Trophoblast cell (in vitro differentiated cells and primary cell): ENCODE results near the gene INCA1.

Experiments used
- DNase-seq, 2 donors: peaks; one replicate each; pipeline ENCODE4 v3.0.0-alpha.2; 2016
- H2AFZ ChIP-seq: 2 replicates; pipeline ENCODE4 v1.6.1; 2013; ENCODE audit warnings: low read length, moderate library complexity, mild to moderate bottlenecking; ENCODE audit not compliant: insufficient read depth, poor library complexity
- H2AK5ac ChIP-seq: 2 replicates; pipeline ENCODE4 v1.6.1; 2013; ENCODE audit warnings: mild to moderate bottlenecking, low read length
- H2BK120ac ChIP-seq: 2 replicates; pipeline ENCODE4 v1.6.1; 2013; ENCODE audit warnings: low read length, mild to moderate bottlenecking, moderate library complexity; ENCODE audit not compliant: insufficient read depth, poor library complexity
- H2BK12ac ChIP-seq: 2 replicates; pipeline ENCODE4 v1.6.1; 2013; ENCODE audit warnings: mild to moderate bottlenecking, low read length, moderate library complexity
- H2BK5ac ChIP-seq: 2 replicates; pipeline ENCODE4 v1.6.1; 2013; ENCODE audit warnings: low read length, low read depth, moderate library complexity, mild to moderate bottlenecking; ENCODE audit not compliant: poor library complexity
- H3K14ac ChIP-seq: 2 replicates; pipeline ENCODE4 v1.6.1; 2013; ENCODE audit warnings: mild to moderate bottlenecking, low read length
- H3K18ac ChIP-seq: 2 replicates; pipeline ENCODE4 v1.6.1; 2013; ENCODE audit warnings: mild to moderate bottlenecking, low read length
- H3K23ac ChIP-seq: 2 replicates; pipeline ENCODE4 v1.6.1; 2013; ENCODE audit warnings: low read length
- H3K27ac ChIP-seq: 2 replicates; pipeline ENCODE4 v1.5.1; 2013; ENCODE audit warnings: low read depth, mild to moderate bottlenecking, inconsistent platforms, low read length, moderate library complexity
- H3K27me3 ChIP-seq: 2 replicates; pipeline ENCODE4 v1.6.1; 2013; ENCODE audit warnings: inconsistent platforms, mild to moderate bottlenecking, low read length, moderate library complexity; ENCODE audit not compliant: insufficient read depth
- H3K36me3 ChIP-seq, 2 experiments: 1 replicate in 1 of 2; 2 replicates in 1 of 2; pipeline ENCODE4 v1.6.1; 2013; ENCODE audit warnings: low read length in 2 of 2, mild to moderate bottlenecking in 2 of 2, moderate library complexity in 1 of 2; ENCODE audit not compliant: insufficient read depth in 2 of 2, control insufficient read depth in 1 of 2
- H3K4ac ChIP-seq: 2 replicates; pipeline ENCODE4 v1.6.1; 2013; ENCODE audit warnings: low read depth, mild to moderate bottlenecking, low read length, moderate library complexity
- H3K4me1 ChIP-seq, 2 experiments: 1 replicate in 1 of 2; 2 replicates in 1 of 2; pipeline ENCODE4 v1.6.1; 2013; ENCODE audit warnings: low read length in 2 of 2, mild to moderate bottlenecking in 2 of 2, moderate library complexity in 1 of 2; ENCODE audit not compliant: insufficient read depth in 2 of 2, control insufficient read depth in 1 of 2
- H3K4me2 ChIP-seq: 2 replicates; pipeline ENCODE4 v1.6.1; 2013; ENCODE audit warnings: inconsistent platforms, mild to moderate bottlenecking, low read length, moderate library complexity
- H3K4me3 ChIP-seq: 2 replicates; pipeline ENCODE4 v1.5.1; 2013; ENCODE audit warnings: mild to moderate bottlenecking, low read depth, low read length, inconsistent platforms
- H3K79me1 ChIP-seq: one replicate; pipeline ENCODE4 v1.6.1; 2013; ENCODE audit warnings: low read length
- H3K79me2 ChIP-seq: 2 replicates; pipeline ENCODE4 v1.6.1; 2013; ENCODE audit warnings: low read length, mild to moderate bottlenecking; ENCODE audit not compliant: control insufficient read depth, insufficient read depth, poor library complexity
- H3K9ac ChIP-seq: 2 replicates; pipeline ENCODE4 v1.6.1; 2013; ENCODE audit warnings: mild to moderate bottlenecking, low read length
- H3K9me3 ChIP-seq: 2 replicates; pipeline ENCODE4 v1.6.1; 2013; ENCODE audit warnings: low read depth, mild to moderate bottlenecking, control low read depth, inconsistent platforms, low read length; ENCODE audit not compliant: insufficient read depth
- H4K12ac ChIP-seq: 2 replicates; pipeline ENCODE4 v1.6.1; 2013; ENCODE audit warnings: low read depth, mild to moderate bottlenecking, low read length, moderate library complexity
- H4K8ac ChIP-seq: 2 replicates; pipeline ENCODE4 v1.6.1; 2013; ENCODE audit warnings: low read depth, mild to moderate bottlenecking, low read length, moderate library complexity
- H4K91ac ChIP-seq: one replicate; pipeline ENCODE4 v1.6.1; 2013; ENCODE audit warnings: low read depth, mild to moderate bottlenecking, low read length, moderate library complexity
- WGBS: extraction: QIAGEN DNeasy Blood & Tissue Kit; methylation state at CpG from one replicate; pipeline ENCODE4 v1.1.7; 2013; ENCODE audit warnings: missing lambda C conversion rate; ENCODE audit not compliant: insufficient read length, insufficient coverage; ENCODE audit errors: extremely low coverage; 5-methylcytosine and 5-hydroxymethylcytosine counted together

The INCA1 gene

DNA sequence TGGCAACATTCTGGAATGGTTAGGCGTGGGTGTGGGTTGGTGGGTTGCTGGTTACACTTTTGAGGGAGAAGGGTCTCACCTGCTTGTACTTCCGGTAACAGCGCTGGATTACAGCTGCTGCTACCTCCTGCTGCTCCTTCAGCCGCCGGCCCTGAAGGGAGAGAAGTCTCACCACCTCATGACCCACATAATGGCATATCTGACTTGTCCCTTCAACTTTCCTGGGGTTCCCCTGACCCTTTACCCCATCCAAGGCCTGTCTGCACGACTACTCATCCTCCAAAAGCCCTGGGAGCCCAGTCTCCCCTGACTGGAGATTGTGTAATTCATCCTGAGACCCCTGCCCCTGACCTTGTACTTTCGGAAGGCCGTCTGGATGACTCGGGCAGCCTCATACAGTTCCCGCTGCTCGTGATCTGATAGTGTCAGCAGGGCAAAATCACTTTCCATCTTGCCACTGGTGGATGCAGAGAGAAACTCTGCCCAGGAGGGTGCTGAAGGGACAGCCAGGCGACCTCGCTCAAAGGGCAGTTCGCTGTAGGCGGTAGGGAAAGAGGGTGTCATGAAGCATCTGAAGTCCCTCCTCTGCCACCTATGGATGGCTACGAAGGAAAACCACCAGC is 27.7 kb downstream of the INCA1 start:
- Histone ChIP-seq H3K14ac (peak overlapping the region; percentile 8), H3K4me1 (peaks cover 15 to 20% of the 10 kb centered on the region in 2 experiments), H3K27ac (peak overlapping the region; percentile 96), H4K12ac (peak overlapping the region; percentile 10), H3K4me2 (peak overlapping the region; percentile 67), H4K91ac (peak overlapping the region; percentile 67), H3K18ac (peak overlapping the region; percentile 15), H2BK120ac (no peak overlapping the region), H3K79me1 (peaks cover 27% of the 10 kb centered on the region), H3K9me3 (no peaks in the 10 kb centered on the region), H3K23ac (no peak overlapping the region), H2BK5ac (no peak overlapping the region), H2AK5ac (no peak overlapping the region), H2BK12ac (no peak overlapping the region), H3K79me2 (peaks cover 19% of the 10 kb centered on the region), H3K4me3 (no peak overlapping the region), H3K9ac (no peak overlapping the region), H3K36me3 (peaks cover 23 to 29% of the 10 kb centered on the region in 2 experiments), H3K27me3 (no peaks in the 10 kb centered on the region), H4K8ac (no peak overlapping the region), H3K4ac (peak overlapping the region; percentile 39), H2AFZ (no peak overlapping the region)
- no CpG with 5 or more reads among the region's 16 CpGs for WGBS
- DNase-seq: no peak

DNA sequence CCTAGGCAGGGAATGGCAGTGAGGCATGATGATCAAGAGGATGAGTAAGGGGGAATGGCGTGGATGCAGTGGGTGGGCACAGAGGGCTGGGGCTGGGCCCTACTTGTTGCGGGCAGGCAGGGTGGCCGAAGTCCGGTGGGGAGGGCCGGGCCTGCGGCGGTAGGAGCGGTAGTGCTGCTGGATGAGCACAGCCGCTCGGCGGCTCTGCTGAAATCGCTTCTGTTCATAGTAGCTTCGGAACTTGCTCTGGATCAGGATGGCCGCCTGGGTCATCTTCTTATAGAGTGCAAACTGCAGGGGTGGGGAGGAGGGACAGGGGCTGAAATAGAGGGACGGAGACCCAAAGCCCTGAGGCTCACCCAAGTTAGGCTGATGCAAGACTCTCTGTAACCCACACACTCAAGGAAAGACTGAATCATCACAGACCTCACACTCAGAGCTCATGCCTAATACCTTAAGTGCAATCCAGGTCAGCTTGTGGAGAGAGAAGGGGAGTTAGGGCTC is 28.2 kb downstream of the INCA1 start:
- Histone ChIP-seq H2BK120ac (peak overlapping the region; percentile 55), H2BK5ac (peak overlapping the region; percentile 86), H2BK12ac (peak overlapping the region; percentile 13), H3K27ac (peak overlapping the region; percentile 96), H3K79me1 (peaks cover 27% of the 10 kb centered on the region), H3K18ac (peak overlapping the region; percentile 90), H3K4me3 (peak overlapping the region; percentile 79), H3K36me3 (peaks cover 23 to 28% of the 10 kb centered on the region in 2 experiments), H3K27me3 (no peaks in the 10 kb centered on the region), H3K23ac (no peak overlapping the region), H3K9ac (peak overlapping the region; percentile 87), H3K4ac (peak overlapping the region; percentile 88), H3K14ac (peak overlapping the region; percentile 92), H4K91ac (peak overlapping the region; percentile 94), H3K4me2 (peak overlapping the region; percentile 67), H3K4me1 (peaks cover 15 to 20% of the 10 kb centered on the region in 2 experiments), H3K9me3 (no peaks in the 10 kb centered on the region), H4K12ac (peak overlapping the region; percentile 85), H2AK5ac (peak overlapping the region; percentile 94), H3K79me2 (peaks cover 19% of the 10 kb centered on the region), H4K8ac (peak overlapping the region; percentile 85), H2AFZ (peak overlapping the region; percentile 57)
- DNase-seq: peak; percentile 56 to 81
- WGBS: no CpG with 5 or more reads among the region's 15 CpGs

DNA sequence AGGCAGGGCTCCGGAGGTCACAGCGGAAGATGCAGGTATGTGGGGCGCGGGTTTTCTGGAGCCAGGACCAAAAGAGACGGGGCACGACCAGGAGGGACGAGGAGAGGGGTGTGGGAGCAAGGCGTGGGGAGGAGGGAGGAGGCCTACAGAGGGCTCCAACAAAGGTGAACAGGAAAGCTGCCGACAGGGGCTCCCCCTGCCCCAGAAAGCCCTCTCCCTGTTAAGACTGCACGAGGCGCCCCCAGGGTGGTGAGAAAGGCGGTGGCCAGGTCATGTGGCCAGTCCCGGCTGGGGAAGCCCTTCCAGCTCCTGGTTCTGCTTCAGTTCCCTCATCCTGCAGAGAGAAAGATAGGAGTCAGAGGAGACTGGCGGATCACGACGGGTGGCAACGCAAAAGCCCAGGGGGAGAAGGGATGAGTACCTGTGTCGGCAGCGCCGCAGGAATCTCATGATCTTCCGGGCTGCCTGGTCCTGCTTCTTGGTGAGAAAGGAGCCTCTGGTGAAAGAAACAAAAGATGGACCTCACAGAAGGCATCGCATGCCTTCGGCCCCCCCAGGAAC is 28.8 kb downstream of the INCA1 start:
- H2BK12ac ChIP-seq: peak overlapping the region; percentile 26
- peak in 1 of 2 donors; percentile 54 for DNase-seq
- H3K4me2 ChIP-seq: peak overlapping the region; percentile 67
- H2BK5ac ChIP-seq: peak overlapping the region; percentile 86
- no CpG with 5 or more reads among the region's 23 CpGs for WGBS
- peak overlapping the region; percentile 90 for H3K18ac ChIP-seq
- H2BK120ac ChIP-seq: peak overlapping the region; percentile 55
- peaks cover 27% of the 10 kb centered on the region for H3K79me1 ChIP-seq
- H4K91ac ChIP-seq: peak overlapping the region; percentile 94
- peak overlapping the region; percentile 85 for H4K12ac ChIP-seq
- peaks cover 15 to 20% of the 10 kb centered on the region in 2 experiments for H3K4me1 ChIP-seq
- H2AFZ ChIP-seq: peak overlapping the region; percentile 77
- H3K23ac ChIP-seq: no peak overlapping the region
- peak overlapping the region; percentile 94 for H2AK5ac ChIP-seq
- peak overlapping the region; percentile 96 for H3K27ac ChIP-seq
- no peaks in the 10 kb centered on the region for H3K27me3 ChIP-seq
- H3K36me3 ChIP-seq: peaks cover 20 to 26% of the 10 kb centered on the region in 2 experiments
- H3K4me3 ChIP-seq: peak overlapping the region; percentile 79
- H4K8ac ChIP-seq: peak overlapping the region; percentile 85
- H3K9me3 ChIP-seq: no peaks in the 10 kb centered on the region
- H3K79me2 ChIP-seq: peaks cover 19% of the 10 kb centered on the region
- peak overlapping the region; percentile 87 for H3K9ac ChIP-seq
- peak overlapping the region; percentile 92 for H3K14ac ChIP-seq
- peak overlapping the region; percentile 88 for H3K4ac ChIP-seq

DNA sequence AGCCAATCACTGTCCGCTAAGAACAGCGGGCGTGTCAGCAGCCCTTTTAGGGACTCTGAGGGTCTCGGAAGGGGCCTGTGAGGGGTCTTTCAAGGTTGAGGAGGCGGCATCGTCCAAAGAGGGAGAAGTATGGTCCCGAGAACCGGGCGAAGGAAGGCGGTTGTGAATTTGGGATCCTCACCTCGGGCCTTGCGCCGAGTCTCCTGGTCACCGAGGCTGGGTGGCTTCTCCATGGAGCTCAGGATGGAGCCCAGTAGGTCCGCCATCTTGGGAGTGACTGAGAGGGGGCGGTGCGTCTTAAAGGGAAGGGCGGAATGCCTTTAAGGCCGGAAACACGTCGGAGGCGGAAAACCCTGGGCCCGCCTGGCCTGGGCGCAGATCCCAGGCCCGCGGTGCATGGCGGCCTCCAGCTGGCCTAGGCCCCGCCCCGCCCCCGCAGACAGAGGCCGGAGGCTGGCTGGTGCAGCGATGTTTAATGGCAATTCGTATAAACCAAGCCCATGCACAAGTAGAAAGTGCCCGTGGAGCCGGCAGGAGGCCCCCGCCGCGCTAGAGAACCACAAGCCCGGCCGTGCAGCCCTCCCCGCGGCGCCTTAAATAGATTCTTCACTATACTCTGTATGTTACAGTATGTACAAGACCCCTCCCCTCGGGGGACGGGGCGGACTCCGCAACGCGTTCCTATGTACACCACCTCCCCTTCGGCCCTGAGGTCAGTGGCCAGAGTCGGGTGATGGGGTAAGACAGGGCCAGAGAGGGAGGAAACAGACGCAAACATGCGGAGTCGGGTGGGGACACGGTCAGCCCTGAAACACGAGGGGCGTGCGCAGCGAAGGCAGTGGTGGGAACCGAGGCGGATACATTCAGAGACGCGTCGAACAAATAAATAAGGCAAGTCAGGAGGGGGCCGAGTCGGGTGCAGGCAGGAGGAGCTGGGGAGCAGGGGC is 29.5 kb downstream of the INCA1 start, which contains the start of gene SPAG7:
TSS of gene SPAG7 (minus strand) at position 279 of the 947 bp plus-strand sequence. CDS start at position 266, 13 bp downstream.
- H3K79me2 ChIP-seq: peaks cover 19% of the 10 kb centered on the region
- H3K4ac ChIP-seq: peak within 1 kb of the TSS; percentile 88
- peak within 1 kb of the TSS; percentile 91 for H4K8ac ChIP-seq
- DNase-seq: peak; percentile 94 to 97
- peak within 1 kb of the TSS; percentile 93 for H4K12ac ChIP-seq
- H2BK12ac ChIP-seq: peak within 1 kb of the TSS; percentile 26
- H3K27me3 ChIP-seq: no peaks in the 10 kb centered on the region
- H3K36me3 ChIP-seq: peaks cover 15 to 22% of the 10 kb centered on the region in 2 experiments
- H3K14ac ChIP-seq: peak within 1 kb of the TSS; percentile 93
- peak within 1 kb of the TSS; percentile 84 for H2BK120ac ChIP-seq
- peak within 1 kb of the TSS; percentile 94 for H2AK5ac ChIP-seq
- peaks cover 27% of the 10 kb centered on the region for H3K79me1 ChIP-seq
- H3K4me2 ChIP-seq: peak within 1 kb of the TSS; percentile 87
- peak within 1 kb of the TSS; percentile 77 for H2AFZ ChIP-seq
- H3K4me3 ChIP-seq: peak within 1 kb of the TSS; percentile 84
- H3K18ac ChIP-seq: peak within 1 kb of the TSS; percentile 90
- peak within 1 kb of the TSS; percentile 92 for H2BK5ac ChIP-seq
- peak within 1 kb of the TSS; percentile 99 for H3K27ac ChIP-seq
- H3K23ac ChIP-seq: no peak within 1 kb of the TSS
- peak within 1 kb of the TSS; percentile 98 for H4K91ac ChIP-seq
- H3K9ac ChIP-seq: peak within 1 kb of the TSS; percentile 97
- no peaks in the 10 kb centered on the region for H3K9me3 ChIP-seq
- no CpG with 5 or more reads among the region's 66 CpGs for WGBS
- H3K4me1 ChIP-seq: peaks cover 15 to 20% of the 10 kb centered on the region in 2 experiments
